HUES6 (cell line): ENCODE results near the gene HMOX1.

Experiments used
- H3K27ac ChIP-seq: 2 replicates; pipeline ENCODE4 v1.7.0; 2013; ENCODE audit warnings: low read depth, mild to moderate bottlenecking, low read length, inconsistent platforms
- H3K27me3 ChIP-seq: 2 replicates; pipeline ENCODE4 v1.6.1; 2013; ENCODE audit warnings: low read length; ENCODE audit not compliant: control insufficient read depth, insufficient read depth
- H3K36me3 ChIP-seq: 2 replicates; pipeline ENCODE4 v1.6.1; 2013; ENCODE audit warnings: low read length; ENCODE audit not compliant: control insufficient read depth, insufficient read depth
- H3K4me1 ChIP-seq: 2 replicates; pipeline ENCODE4 v1.6.1; 2013; ENCODE audit warnings: low read length; ENCODE audit not compliant: control insufficient read depth, insufficient read depth
- H3K4me3 ChIP-seq: 2 replicates; pipeline ENCODE4 v1.5.1; 2013; ENCODE audit warnings: low read depth, low read length
- H3K9ac ChIP-seq: one replicate; pipeline ENCODE4 v1.6.1; 2013; ENCODE audit warnings: mild to moderate bottlenecking, low read length
- H3K9me3 ChIP-seq: 2 replicates; pipeline ENCODE4 v1.6.1; 2013; ENCODE audit warnings: low read depth, low read length; ENCODE audit not compliant: control insufficient read depth, insufficient read depth

Gene HMOX1, protein sequence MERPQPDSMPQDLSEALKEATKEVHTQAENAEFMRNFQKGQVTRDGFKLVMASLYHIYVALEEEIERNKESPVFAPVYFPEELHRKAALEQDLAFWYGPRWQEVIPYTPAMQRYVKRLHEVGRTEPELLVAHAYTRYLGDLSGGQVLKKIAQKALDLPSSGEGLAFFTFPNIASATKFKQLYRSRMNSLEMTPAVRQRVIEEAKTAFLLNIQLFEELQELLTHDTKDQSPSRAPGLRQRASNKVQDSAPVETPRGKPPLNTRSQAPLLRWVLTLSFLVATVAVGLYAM

DNA sequence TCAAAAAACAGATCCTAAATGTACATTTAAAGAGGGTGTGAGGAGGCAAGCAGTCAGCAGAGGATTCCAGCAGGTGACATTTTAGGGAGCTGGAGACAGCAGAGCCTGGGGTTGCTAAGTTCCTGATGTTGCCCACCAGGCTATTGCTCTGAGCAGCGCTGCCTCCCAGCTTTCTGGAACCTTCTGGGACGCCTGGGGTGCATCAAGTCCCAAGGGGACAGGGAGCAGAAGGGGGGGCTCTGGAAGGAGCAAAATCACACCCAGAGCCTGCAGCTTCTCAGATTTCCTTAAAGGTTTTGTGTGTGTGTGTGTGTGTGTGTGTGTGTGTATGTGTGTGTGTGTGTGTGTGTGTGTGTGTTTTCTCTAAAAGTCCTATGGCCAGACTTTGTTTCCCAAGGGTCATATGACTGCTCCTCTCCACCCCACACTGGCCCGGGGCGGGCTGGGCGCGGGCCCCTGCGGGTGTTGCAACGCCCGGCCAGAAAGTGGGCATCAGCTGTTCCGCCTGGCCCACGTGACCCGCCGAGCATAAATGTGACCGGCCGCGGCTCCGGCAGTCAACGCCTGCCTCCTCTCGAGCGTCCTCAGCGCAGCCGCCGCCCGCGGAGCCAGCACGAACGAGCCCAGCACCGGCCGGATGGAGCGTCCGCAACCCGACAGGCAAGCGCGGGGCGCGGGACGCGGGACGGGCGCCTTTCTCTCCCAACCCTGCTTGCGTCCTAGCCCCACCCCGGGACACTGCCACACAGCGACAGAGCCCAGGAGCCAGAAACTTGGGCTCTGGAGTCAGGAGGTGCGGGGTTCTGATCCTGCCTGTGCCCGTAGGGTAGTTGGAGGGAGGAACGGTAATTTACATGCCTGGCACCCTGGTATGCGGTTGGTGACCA, at the start of gene HMOX1:
HMOX1 (plus strand) TSS at position 560 of the 887 bp plus-strand sequence; CDS start at position 638, 78 bp downstream.
- H3K27me3 ChIP-seq, result no peaks in the 10 kb centered on the region
- H3K36me3 ChIP-seq, result peaks cover 9% of the 10 kb centered on the region
- H3K4me3 ChIP-seq, result peak within 1 kb of the TSS; percentile 60
- H3K9ac ChIP-seq, result peak within 1 kb of the TSS; percentile 63
- peaks cover 51% of the 10 kb centered on the region for H3K4me1 ChIP-seq
- no peak within 1 kb of the TSS for H3K27ac ChIP-seq
- H3K9me3 ChIP-seq, result no peaks in the 10 kb centered on the region

DNA sequence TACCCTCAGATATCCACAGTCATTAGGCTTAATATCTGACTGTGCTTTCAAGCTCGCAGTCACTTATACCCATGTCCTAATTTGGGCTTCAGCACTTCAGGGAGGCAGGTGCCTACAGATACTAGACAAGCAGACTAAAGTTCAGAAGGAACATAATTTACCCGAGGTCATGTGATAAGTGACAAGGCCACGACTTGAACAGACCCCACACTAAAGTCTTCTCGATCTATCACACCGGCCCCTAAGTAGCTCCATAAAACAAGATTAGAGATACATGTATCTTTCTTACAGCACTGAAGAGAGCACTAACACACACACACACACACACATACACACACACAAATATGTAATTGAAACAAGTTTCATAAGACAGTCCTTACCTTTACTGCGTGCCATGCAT, 48.6 kb upstream of the HMOX1 start:
- Histone ChIP-seq H3K9ac (no peak overlapping the region), H3K9me3 (no peaks in the 10 kb centered on the region), H3K4me1 (no peaks in the 10 kb centered on the region), H3K36me3 (peaks cover 73% of the 10 kb centered on the region), H3K27me3 (no peaks in the 10 kb centered on the region), H3K4me3 (no peak overlapping the region), H3K27ac (no peak overlapping the region)

DNA sequence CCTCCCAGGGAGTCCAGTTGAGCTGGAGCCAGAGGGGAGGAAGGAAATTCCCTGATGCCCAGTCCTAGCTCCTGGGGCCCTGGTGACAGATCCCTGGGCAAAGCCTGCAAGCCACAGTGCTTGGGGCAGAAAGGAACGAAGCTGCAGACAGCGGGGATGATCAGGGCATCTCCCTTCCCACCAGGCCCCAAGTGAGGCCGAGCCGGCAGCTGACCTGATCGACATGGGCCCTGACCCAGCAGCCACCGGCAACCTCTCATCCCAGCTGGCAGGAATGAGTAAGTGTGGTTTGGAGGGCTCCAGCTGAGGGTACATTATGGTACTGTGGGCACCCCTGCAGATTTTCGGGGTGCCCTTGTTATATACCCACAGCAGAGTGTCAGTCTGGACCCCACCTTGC, 47.7 kb upstream of the HMOX1 start:
- peaks cover 5% of the 10 kb centered on the region; the same call in 1 of the 2 replicates for H3K4me1 ChIP-seq
- no peak overlapping the region for H3K9ac ChIP-seq
- no peak overlapping the region for H3K27ac ChIP-seq
- no peaks in the 10 kb centered on the region for H3K27me3 ChIP-seq
- H3K4me3 ChIP-seq, result no peak overlapping the region
- H3K9me3 ChIP-seq, result no peaks in the 10 kb centered on the region
- H3K36me3 ChIP-seq, result peaks cover 66% of the 10 kb centered on the region

DNA sequence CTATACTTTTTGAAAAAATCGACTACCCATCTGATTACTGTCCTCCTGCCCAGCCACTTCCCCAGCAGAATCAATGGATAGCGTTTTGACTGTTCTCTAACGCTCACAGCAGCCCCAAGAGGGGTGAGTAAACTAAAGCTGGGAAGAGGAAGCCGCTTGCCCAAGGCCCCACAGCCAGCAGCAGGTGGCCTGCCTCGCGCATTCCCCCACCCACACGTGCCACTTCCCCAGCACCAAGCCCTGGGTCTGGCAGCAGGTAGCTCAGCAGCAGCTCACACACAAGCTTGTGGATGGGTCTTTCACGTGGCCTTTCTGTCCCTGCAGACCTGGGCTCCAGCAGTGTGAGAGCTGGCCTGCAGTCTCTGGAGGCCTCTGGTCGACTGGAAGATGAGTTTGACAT, 46.9 kb upstream of the HMOX1 start:
- no peak overlapping the region for H3K27ac ChIP-seq
- no peak overlapping the region for H3K9ac ChIP-seq
- H3K36me3 ChIP-seq, result peaks cover 61% of the 10 kb centered on the region
- no peaks in the 10 kb centered on the region for H3K9me3 ChIP-seq
- no peaks in the 10 kb centered on the region for H3K27me3 ChIP-seq
- H3K4me1 ChIP-seq, result peaks cover 5% of the 10 kb centered on the region; the same call in 1 of the 2 replicates
- H3K4me3 ChIP-seq, result no peak overlapping the region

DNA sequence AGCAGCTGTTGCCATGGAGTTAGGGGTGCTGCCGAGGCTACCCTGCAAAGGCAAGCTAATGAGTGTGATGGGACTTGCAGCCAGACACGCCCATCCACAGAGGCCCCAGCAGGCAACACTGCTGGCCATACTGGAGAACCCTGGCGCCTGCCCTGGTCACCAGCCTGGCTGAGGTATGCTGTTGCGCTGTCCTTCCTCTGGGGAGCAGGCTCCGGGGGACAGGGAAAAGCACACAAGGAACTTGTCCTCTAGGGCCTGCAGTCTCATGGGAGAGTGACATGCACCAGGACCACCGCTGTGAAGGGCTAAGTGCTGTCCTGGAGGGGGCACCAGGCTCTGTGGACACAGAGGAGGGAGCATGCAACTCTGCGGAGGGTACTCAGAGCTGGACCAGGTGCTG, 45.4 kb upstream of the HMOX1 start:
- no peaks in the 10 kb centered on the region for H3K9me3 ChIP-seq
- no peaks in the 10 kb centered on the region for H3K27me3 ChIP-seq
- no peak overlapping the region for H3K27ac ChIP-seq
- no peak overlapping the region for H3K4me3 ChIP-seq
- no peak overlapping the region for H3K9ac ChIP-seq
- peaks cover 54% of the 10 kb centered on the region for H3K36me3 ChIP-seq
- H3K4me1 ChIP-seq, result peaks cover 5% of the 10 kb centered on the region; the same call in 1 of the 2 replicates

DNA sequence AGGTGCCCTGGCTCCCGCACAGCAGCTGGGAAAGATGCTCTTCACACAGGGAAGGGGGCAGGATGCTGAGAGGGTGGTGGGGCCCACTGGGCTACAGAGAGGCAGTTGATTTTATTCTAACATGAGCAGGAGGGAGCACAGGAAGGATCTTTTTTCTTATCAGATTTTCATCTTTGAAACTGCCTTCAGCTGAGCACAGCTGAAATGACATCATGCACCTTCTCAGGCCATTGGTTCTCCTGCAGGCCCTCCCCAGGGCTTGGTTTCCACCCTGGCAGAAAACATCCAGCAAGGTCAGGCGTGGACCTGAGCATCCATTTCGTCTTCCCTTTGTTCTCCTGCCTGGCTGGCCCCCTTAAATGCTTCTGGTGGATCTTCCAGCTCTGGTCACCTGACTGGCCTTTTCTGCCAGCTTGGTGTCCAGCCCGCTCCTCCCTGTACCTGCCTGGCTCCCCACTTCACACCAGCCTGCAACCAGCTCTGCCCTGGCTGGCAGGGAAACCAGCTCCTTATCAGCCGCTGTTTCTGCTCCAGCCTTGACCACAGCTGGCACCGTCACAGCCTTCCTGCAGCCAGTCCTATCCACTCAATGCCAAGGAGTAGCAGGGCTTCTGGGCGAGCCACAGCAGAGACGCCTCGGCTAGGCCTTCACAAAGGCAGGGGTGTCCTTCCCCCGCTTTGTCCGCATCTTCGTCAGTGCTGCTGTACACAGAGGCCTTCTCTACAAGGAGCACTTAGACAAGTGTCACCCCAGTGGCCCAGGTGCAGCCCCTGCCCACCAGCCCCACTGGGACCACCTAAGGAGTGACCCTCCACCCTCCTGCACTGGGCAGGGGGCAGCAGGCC, 44.7 kb upstream of the HMOX1 start:
- H3K27me3 ChIP-seq, result no peaks in the 10 kb centered on the region
- no peak overlapping the region for H3K27ac ChIP-seq
- H3K9me3 ChIP-seq, result no peaks in the 10 kb centered on the region
- H3K9ac ChIP-seq, result no peak overlapping the region
- peaks cover 55% of the 10 kb centered on the region for H3K36me3 ChIP-seq
- H3K4me3 ChIP-seq, result no peak overlapping the region
- peaks cover 5% of the 10 kb centered on the region; the same call in 1 of the 2 replicates for H3K4me1 ChIP-seq

DNA sequence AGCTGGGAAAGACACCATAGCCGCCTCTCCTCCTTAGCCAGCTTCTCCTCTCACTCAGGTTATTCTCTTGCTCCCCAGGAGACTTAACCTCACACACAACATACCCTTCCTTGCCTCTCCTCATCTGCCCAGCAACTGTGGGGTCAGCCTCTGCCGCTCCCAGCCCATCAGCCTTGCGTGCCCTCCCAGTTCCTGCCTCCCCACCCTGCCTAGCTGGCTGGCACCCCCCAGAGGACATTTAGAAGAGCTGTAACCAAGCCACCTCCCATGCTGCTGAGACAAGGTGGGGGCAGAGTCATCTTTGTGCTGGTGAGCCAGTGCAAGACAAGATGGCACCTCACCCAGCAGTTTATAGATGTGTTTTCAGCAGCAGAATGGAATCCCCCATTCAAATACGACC, 43.0 kb upstream of the HMOX1 start:
- Histone ChIP-seq H3K4me3 (no peak overlapping the region), H3K9me3 (no peaks in the 10 kb centered on the region), H3K9ac (no peak overlapping the region), H3K4me1 (peaks cover 5% of the 10 kb centered on the region; the same call in 1 of the 2 replicates), H3K36me3 (peaks cover 54% of the 10 kb centered on the region), H3K27ac (no peak overlapping the region), H3K27me3 (no peaks in the 10 kb centered on the region)

DNA sequence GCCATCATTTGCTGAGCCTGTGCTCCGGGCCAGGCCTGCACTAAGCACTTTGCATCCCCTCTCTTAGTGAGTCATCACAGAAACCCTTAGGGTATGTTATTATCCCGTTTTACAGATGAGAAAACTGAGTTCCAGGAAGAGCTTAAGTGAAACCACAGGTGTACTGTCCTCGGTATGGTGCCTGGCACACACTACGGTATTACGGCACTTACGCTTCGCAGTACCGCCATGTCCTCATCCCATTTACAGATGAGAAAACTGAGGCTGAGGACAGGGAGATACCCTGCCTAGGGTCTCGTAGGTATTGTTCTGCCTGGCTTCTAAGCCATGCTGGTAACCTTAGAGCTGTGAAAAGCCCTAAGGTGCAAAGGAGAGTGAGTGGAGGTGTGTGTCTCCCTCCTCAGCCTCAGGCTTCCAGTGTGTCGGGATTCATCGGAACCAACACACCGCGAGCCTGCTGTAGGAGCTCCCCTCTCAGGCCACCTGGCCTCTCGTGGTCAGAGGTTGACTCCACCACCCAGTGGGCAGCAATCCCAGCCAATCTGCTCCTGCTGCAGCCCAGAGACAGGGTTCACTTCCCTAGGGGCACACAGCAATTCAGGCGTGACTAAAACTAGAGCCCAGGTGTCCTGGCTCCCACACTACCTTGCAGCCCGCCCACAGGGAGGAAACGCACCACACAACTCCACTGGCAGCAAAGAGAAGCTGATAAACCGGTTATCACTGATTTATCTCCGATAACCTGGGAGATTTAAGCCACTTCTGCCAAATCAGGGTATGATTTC, 39.6 kb upstream of the HMOX1 start:
- Histone ChIP-seq H3K9me3 (no peaks in the 10 kb centered on the region), H3K9ac (no peak overlapping the region), H3K4me3 (no peak overlapping the region), H3K4me1 (peaks cover 5% of the 10 kb centered on the region; the same call in 1 of the 2 replicates), H3K27me3 (no peaks in the 10 kb centered on the region), H3K27ac (no peak overlapping the region), H3K36me3 (peaks cover 29% of the 10 kb centered on the region)

DNA sequence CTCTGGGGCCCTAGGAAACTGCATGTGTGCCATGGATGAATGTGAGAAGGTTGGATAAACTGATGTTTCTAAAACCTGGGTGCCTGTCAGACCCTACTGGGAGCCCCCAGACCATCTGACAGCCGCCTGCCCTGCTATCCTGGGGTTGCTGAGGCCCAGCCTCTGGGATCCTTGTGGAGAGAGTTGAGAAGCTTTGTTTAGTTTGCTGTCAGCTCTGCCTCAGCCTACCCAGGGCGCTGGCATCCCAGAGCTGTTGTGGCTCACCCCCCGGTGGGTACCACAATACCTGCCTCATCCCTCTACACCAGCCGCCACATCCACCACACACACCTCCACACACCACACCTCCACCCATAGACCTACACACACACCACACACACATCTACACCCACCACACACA, 38.5 kb upstream of the HMOX1 start:
- Histone ChIP-seq H3K9me3 (no peaks in the 10 kb centered on the region), H3K4me3 (no peak overlapping the region), H3K36me3 (peaks cover 21% of the 10 kb centered on the region), H3K4me1 (peaks cover 5% of the 10 kb centered on the region; the same call in 1 of the 2 replicates), H3K27ac (no peak overlapping the region), H3K9ac (no peak overlapping the region), H3K27me3 (no peaks in the 10 kb centered on the region)
